Measurements from ENCODE around the gene ANO4.

ANO4 gene

DNA sequence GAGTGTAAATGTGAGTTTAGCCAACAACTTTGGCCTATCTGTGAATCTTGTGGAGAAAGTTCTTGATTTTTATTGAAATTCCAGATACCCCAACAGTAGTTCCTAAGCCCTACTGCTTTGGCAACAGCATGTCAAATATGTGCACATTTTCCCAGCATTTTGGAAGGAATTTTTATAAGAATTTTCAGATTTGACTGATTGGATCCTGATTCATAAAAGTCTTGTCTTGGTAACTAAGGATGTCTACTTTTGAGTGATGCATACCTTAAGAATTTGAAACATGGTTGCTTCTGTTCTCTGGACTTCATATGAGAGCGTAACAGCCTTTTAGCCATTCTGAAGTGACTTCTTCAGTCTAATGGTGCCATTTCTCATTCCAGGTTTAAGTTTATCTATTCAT lies 106.7 kb downstream of the ANO4 start:
- TF ChIP-seq, protein P1, sequence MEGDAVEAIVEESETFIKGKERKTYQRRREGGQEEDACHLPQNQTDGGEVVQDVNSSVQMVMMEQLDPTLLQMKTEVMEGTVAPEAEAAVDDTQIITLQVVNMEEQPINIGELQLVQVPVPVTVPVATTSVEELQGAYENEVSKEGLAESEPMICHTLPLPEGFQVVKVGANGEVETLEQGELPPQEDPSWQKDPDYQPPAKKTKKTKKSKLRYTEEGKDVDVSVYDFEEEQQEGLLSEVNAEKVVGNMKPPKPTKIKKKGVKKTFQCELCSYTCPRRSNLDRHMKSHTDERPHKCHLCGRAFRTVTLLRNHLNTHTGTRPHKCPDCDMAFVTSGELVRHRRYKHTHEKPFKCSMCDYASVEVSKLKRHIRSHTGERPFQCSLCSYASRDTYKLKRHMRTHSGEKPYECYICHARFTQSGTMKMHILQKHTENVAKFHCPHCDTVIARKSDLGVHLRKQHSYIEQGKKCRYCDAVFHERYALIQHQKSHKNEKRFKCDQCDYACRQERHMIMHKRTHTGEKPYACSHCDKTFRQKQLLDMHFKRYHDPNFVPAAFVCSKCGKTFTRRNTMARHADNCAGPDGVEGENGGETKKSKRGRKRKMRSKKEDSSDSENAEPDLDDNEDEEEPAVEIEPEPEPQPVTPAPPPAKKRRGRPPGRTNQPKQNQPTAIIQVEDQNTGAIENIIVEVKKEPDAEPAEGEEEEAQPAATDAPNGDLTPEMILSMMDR (IDR thresholded peaks at IDR 0.05; ENCODE audit: low read depth, low read length, missing control alignments) = no peak
- H3K4me3 ChIP-seq (ENCODE audit: low read depth, low read length) = no peak overlapping the region
- DNase-seq (ENCODE audit: low read depth) = no peak

DNA sequence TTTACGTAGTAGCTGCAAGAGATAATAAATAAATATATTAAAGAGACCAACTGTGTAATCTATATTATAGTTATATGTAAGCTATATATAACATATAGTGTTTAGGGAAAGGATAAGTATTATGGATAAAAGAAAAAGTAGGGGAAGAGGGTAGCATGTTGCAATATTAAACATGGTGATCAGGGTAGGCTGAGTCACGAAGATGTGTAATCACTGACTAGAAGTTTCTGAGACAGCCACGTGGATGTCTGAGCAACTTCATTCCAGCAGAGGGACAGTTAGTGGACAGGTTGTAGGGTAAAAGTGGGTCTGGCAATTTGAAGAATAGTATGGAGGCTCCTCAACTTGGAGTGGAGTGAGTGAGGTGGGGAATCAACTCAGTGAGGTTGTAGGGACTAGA lies 109.7 kb downstream of the ANO4 start:
- TF ChIP-seq, protein P1 (IDR thresholded peaks at IDR 0.05; ENCODE audit: low read depth, low read length, missing control alignments) = no peak
- DNase-seq (ENCODE audit: low read depth) = no peak
- no peak overlapping the region for H3K4me3 ChIP-seq (ENCODE audit: low read depth, low read length)

DNA sequence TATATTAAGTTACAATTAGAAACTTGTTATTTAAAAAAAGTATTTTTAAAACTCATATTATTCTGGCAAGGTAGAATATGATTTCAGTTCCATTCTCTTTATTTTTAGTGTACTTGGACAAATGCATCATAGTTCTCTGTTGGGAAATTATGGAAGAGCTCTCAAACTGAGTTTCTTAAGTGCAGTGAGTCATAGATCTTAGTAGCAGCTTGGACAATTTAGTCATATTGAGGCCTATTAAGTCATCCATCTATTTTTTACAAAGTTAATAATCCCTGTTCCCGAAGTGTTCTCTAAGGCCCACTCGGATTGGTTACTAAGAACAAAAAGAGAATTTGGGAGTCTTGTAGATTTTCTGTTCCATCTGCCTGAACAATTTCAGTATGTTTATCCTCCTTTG lies 113.9 kb downstream of the ANO4 start:
- no peak for DNase-seq (ENCODE audit: low read depth)

DNA sequence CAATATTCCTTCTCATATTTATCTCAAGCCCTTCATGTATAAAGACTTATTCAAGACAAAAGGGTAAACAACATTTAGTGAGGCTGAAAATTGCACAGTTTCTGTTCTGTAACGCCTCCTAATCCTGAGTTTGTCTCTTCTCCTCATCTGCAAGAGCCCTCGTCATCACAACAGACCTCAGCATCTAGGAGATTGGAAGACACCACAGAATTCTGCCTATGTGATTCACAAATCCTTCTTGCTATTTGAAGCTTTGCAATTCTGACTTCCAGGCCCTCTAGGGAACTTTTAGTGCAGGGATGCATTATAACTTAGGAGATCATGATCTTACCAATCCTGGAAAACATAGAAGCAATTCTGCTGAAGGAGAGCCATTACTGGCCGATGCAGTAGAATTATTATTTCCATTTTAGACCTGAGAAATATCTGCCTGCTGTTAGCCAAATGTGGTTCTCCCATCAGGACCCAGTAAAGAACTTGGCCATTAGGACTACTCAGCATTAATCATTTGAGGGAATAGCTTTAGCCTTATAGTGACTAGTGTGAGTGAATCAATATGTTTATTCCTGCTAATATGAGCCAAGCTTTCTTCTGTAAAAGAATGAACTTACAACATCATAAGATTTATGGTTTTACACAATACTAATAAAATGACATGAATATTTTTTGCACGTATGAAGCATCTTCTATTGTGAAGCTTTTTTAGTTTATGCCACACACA lies 119.5 kb downstream of the ANO4 start:
- DNase-seq (ENCODE audit: low read depth) = no peak
- H3K4me3 ChIP-seq (ENCODE audit: low read depth, low read length) = no peak overlapping the region
- TF ChIP-seq, protein P1 (IDR thresholded peaks at IDR 0.05; ENCODE audit: low read depth, low read length, missing control alignments) = no peak

More for the DNA sequence above, 113.9 kb downstream of the ANO4 start:
- TF ChIP-seq, protein P1 (IDR thresholded peaks at IDR 0.05; ENCODE audit: low read depth, low read length, missing control alignments) = no peak
- H3K4me3 ChIP-seq (ENCODE audit: low read depth, low read length) = no peak overlapping the region

DNA sequence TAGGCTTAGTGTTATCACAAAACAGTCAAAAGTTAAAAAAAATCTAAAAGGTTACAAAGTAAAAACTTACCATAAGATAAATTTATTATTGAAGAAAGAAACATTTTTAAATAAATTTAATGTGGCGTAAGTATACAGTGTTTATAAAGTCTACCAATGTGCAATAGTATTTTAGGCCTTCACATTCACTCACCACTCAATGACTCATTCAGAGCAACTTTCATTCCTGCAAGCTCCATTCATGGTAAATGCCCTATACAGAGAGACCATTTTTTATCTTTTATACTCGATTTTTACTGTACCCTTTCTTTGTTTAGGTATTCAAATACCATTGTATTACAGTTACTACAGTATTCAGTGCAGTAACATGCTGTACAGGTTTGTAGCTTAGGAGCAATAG lies 124.5 kb downstream of the ANO4 start:
- DNase-seq (ENCODE audit: low read depth) = no peak
- no peak overlapping the region for H3K4me3 ChIP-seq (ENCODE audit: low read depth, low read length)
- TF ChIP-seq, protein P1 (IDR thresholded peaks at IDR 0.05; ENCODE audit: low read depth, low read length, missing control alignments) = no peak

DNA sequence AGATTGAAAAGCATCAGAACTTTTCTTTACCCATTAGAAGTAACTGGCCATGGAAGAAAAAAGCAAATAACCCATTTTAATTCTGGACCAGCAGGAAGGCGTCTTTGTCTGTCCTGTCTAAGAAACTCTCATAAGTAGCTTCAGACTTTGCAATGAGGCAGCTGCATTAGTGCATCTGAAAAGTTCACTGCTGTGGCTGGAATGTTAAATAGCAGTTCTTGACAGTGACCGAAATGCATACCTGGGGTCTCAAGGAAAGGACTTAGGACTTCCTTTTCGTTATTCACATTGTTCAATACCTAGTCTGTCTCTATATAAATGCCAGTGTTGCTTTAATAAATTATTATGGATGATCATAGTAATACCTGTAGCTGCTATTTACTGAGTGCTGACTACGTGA lies 125.9 kb downstream of the ANO4 start:
- no peak overlapping the region for H3K4me3 ChIP-seq (ENCODE audit: low read depth, low read length)
- TF ChIP-seq, protein P1 (IDR thresholded peaks at IDR 0.05; ENCODE audit: low read depth, low read length, missing control alignments) = no peak
- DNase-seq (ENCODE audit: low read depth) = no peak

DNA sequence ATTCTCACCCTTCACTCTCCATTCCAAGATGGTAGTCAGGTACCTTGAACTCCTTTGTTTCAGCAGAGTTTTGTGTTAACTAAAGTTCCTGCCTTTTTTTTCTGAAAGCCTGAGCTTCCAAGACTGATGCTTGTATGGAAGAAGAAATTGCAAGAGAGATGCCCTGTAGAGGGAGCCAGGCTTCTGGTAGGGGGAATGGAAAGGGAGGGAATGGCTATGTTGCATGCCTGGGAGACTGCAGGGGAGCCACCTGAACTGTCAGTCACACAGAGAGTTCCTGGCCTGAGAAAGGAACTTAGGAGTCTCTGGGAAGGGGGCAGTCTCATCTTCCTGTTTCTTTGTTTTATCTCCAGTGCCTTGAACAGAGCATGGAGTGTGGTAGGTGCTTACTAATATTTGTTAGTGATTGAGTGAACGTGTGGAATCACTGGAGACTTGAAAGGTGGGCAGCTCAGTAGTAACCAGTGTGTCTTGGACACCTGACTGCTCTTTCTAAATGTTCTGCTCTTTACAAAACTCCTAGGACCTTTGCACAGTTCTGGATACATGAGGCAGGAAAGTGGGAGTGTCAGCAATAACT lies 132.2 kb downstream of the ANO4 start:
- TF ChIP-seq, protein P1 (IDR thresholded peaks at IDR 0.05; ENCODE audit: low read depth, low read length, missing control alignments) = peak; percentile 18
- no peak overlapping the region for H3K4me3 ChIP-seq (ENCODE audit: low read depth, low read length)
- DNase-seq (ENCODE audit: low read depth) = no peak
